PC-9 (cell line): ENCODE data around the gene EXOC4.

Source experiments
- CTCF ChIP-seq: fragments of 200-600 bp; sonication (generic); conservative IDR thresholded peaks from 2 replicates; pipeline ENCODE4 v1.6.1; 2017; ENCODE audit warnings: mixed run types, antibody characterized with exemption, mild to moderate bottlenecking, moderate library complexity
- EZH2 ChIP-seq: fragments of 200-600 bp; sonication (generic); IDR thresholded peaks from 2 replicates; pipeline ENCODE4 v1.8.0; 2017; ENCODE audit warnings: antibody characterized with exemption, low read depth

- TF ChIP-seq EZH2 (no peak), CTCF (peak; percentile 57)
Observed at GRCh38 chr7:133742709-133743538, 490.0 kb downstream of the EXOC4 start.
